Measurements from ENCODE around the gene APPL2.

- TF ChIP-seq CTCF (IDR thresholded peaks at IDR 0.05) (no peak), POLR2A (IDR thresholded peaks at IDR 0.05) (no peak)
Measured at GRCh38 chr12:105205322-105206048, 30.5 kb downstream of the APPL2 start.
